GM23338 (cell line): ENCODE data around the gene PCBP2. TPM values are rescaled to one million over a fixed set of nuclear protein-coding genes. Genes with fewer than 3 reads are reported as not detected.

Experiments
- ATAC-seq: fragments of 200-7000 bp; cut with Tn5 transposase; 3 replicates; pipeline ENCODE4 v1.9.1; 2020
- DNase-seq: peaks from one replicate; pipeline ENCODE4 v3.0.0-alpha.2; 2015; ENCODE audit warnings: low spot score
- H2AFZ ChIP-seq: fragments of 200-600 bp; sonication (generic); 2 replicates; pipeline ENCODE4 v1.8.0; 2016; ENCODE audit warnings: antibody characterized with exemption, mild to moderate bottlenecking, moderate library complexity
- H3F3A ChIP-seq: fragments of 200-600 bp; sonication (generic); replicated peaks from 2 replicates; pipeline ENCODE4 v1.8.0; 2017; ENCODE audit warnings: antibody characterized with exemption, mixed run types, low read depth
- H3K27ac ChIP-seq: fragments of 200-600 bp; sonication (generic); 2 replicates; pipeline ENCODE4 v1.6.1; 2016; ENCODE audit warnings: low read depth
- H3K27me3 ChIP-seq: fragments of 200-600 bp; sonication (generic); 2 replicates; pipeline ENCODE4 v1.8.0; 2016; ENCODE audit warnings: mild to moderate bottlenecking, mixed run types, moderate library complexity; ENCODE audit not compliant: insufficient read depth
- H3K36me3 ChIP-seq: fragments of 200-600 bp; sonication (generic); 2 replicates; pipeline ENCODE4 v1.8.0; 2016; ENCODE audit warnings: mild to moderate bottlenecking; ENCODE audit not compliant: insufficient read depth
- H3K4me1 ChIP-seq: fragments of 200-600 bp; sonication (generic); 2 replicates; pipeline ENCODE4 v1.8.0; 2016; ENCODE audit warnings: mild to moderate bottlenecking, moderate library complexity; ENCODE audit not compliant: insufficient read depth
- H3K4me2 ChIP-seq: fragments of 200-600 bp; sonication (generic); 2 replicates; pipeline ENCODE4 v1.7.1; 2017; ENCODE audit warnings: mixed run types
- H3K4me3 ChIP-seq: fragments of 200-600 bp; sonication (generic); 2 replicates; pipeline ENCODE4 v1.6.1; 2016; ENCODE audit warnings: mixed run types
- H3K79me2 ChIP-seq: fragments of 200-600 bp; sonication (generic); replicated peaks from 2 replicates; pipeline ENCODE4 v1.8.0; 2017; ENCODE audit warnings: mild to moderate bottlenecking; ENCODE audit not compliant: insufficient read depth
- H3K9me2 ChIP-seq: fragments of 200-600 bp; sonication (generic); 2 replicates; pipeline ENCODE4 v1.8.0; 2017; ENCODE audit not compliant: insufficient read depth
- H4K20me1 ChIP-seq: fragments of 200-600 bp; sonication (generic); replicated peaks from 2 replicates; pipeline ENCODE4 v1.8.0; 2017; ENCODE audit warnings: mild to moderate bottlenecking; ENCODE audit not compliant: insufficient read depth
- H3K27ac Mint-ChIP-seq: 2 replicates; pipeline ENCODE4 v1.8.0; 2020; ENCODE audit warnings: inconsistent platforms, mild to moderate bottlenecking, moderate library complexity, mixed read lengths
- H3K27me3 Mint-ChIP-seq: 3 replicates; pipeline ENCODE4 v1.8.0; 2022; ENCODE audit warnings: low read depth, mild to moderate bottlenecking, moderate library complexity, mixed read lengths, inconsistent platforms; ENCODE audit not compliant: insufficient read depth, poor library complexity
- H3K36me3 Mint-ChIP-seq: 3 replicates; pipeline ENCODE4 v1.8.0; 2021; ENCODE audit warnings: low read depth, mild to moderate bottlenecking, inconsistent platforms, moderate library complexity, mixed read lengths
- H3K4me1 Mint-ChIP-seq: 3 replicates; pipeline ENCODE4 v1.8.0; 2020; ENCODE audit warnings: mild to moderate bottlenecking, inconsistent platforms, mixed read lengths
- H3K4me3 Mint-ChIP-seq: 3 replicates; pipeline ENCODE4 v1.8.0; 2021; ENCODE audit warnings: moderate library complexity, mild to moderate bottlenecking, inconsistent platforms, mixed read lengths
- H3K9me3 Mint-ChIP-seq: 3 replicates; pipeline ENCODE4 v1.8.0; 2020; ENCODE audit warnings: moderate library complexity, mild to moderate bottlenecking, inconsistent platforms, mixed read lengths
- EZH2 ChIP-seq: fragments of 200-600 bp; sonication (generic); IDR thresholded peaks from one replicate; pipeline ENCODE4 v1.8.0; 2017; ENCODE audit warnings: antibody characterized with exemption, mild to moderate bottlenecking, low read depth; ENCODE audit not compliant: unreplicated experiment
- NANOG ChIP-seq: IDR thresholded peaks from 2 replicates; pipeline ENCODE4 v1.6.1; 2016; ENCODE audit warnings: antibody characterized with exemption, borderline replicate concordance
- POLR2AphosphoS5 ChIP-seq: IDR thresholded peaks from 2 replicates; pipeline ENCODE4 v1.6.1; 2016; ENCODE audit warnings: antibody characterized with exemption, low read depth
- STAT1 ChIP-seq: IDR thresholded peaks from one replicate; pipeline ENCODE4 v1.6.1; 2016; ENCODE audit warnings: antibody characterized with exemption; ENCODE audit not compliant: unreplicated experiment
- ZNF114 ChIP-seq: fragments of 250-450 bp; sonication (Bioruptor Pico); IDR thresholded peaks from 2 replicates; pipeline ENCODE4 v1.5.0; 2020; ENCODE audit warnings: mild to moderate bottlenecking, moderate library complexity
- polyA plus RNA-seq: library from polyadenylated mRNA; unstranded; fragments of >200 nt; fragmentation: Nextera tagmentation; extraction: Ambion mirVana; gene quantifications from 2 replicates; pipeline ENCODE4 v1.2.1, GENCODE V29; 2016
- total RNA-seq: library from RNA; depleted of rRNA; stranded (reverse); fragments of >200 nt; shearing (Covaris generic); gene quantifications from 2 replicates; pipeline ENCODE4 v1.2.3, GENCODE V29; 2014
- TF ChIP-seq, protein P1 (sequence below): fragments of 250-450 bp; sonication (Bioruptor Pico); IDR thresholded peaks from 2 replicates; pipeline ENCODE4 v1.5.0; 2020; ENCODE audit warnings: mild to moderate bottlenecking, moderate library complexity

Gene PCBP2
- total and polyA plus RNA-seq, 2 experiments from 2014 or later = 397 to 676 TPM

- TF ChIP-seq, protein P1, sequence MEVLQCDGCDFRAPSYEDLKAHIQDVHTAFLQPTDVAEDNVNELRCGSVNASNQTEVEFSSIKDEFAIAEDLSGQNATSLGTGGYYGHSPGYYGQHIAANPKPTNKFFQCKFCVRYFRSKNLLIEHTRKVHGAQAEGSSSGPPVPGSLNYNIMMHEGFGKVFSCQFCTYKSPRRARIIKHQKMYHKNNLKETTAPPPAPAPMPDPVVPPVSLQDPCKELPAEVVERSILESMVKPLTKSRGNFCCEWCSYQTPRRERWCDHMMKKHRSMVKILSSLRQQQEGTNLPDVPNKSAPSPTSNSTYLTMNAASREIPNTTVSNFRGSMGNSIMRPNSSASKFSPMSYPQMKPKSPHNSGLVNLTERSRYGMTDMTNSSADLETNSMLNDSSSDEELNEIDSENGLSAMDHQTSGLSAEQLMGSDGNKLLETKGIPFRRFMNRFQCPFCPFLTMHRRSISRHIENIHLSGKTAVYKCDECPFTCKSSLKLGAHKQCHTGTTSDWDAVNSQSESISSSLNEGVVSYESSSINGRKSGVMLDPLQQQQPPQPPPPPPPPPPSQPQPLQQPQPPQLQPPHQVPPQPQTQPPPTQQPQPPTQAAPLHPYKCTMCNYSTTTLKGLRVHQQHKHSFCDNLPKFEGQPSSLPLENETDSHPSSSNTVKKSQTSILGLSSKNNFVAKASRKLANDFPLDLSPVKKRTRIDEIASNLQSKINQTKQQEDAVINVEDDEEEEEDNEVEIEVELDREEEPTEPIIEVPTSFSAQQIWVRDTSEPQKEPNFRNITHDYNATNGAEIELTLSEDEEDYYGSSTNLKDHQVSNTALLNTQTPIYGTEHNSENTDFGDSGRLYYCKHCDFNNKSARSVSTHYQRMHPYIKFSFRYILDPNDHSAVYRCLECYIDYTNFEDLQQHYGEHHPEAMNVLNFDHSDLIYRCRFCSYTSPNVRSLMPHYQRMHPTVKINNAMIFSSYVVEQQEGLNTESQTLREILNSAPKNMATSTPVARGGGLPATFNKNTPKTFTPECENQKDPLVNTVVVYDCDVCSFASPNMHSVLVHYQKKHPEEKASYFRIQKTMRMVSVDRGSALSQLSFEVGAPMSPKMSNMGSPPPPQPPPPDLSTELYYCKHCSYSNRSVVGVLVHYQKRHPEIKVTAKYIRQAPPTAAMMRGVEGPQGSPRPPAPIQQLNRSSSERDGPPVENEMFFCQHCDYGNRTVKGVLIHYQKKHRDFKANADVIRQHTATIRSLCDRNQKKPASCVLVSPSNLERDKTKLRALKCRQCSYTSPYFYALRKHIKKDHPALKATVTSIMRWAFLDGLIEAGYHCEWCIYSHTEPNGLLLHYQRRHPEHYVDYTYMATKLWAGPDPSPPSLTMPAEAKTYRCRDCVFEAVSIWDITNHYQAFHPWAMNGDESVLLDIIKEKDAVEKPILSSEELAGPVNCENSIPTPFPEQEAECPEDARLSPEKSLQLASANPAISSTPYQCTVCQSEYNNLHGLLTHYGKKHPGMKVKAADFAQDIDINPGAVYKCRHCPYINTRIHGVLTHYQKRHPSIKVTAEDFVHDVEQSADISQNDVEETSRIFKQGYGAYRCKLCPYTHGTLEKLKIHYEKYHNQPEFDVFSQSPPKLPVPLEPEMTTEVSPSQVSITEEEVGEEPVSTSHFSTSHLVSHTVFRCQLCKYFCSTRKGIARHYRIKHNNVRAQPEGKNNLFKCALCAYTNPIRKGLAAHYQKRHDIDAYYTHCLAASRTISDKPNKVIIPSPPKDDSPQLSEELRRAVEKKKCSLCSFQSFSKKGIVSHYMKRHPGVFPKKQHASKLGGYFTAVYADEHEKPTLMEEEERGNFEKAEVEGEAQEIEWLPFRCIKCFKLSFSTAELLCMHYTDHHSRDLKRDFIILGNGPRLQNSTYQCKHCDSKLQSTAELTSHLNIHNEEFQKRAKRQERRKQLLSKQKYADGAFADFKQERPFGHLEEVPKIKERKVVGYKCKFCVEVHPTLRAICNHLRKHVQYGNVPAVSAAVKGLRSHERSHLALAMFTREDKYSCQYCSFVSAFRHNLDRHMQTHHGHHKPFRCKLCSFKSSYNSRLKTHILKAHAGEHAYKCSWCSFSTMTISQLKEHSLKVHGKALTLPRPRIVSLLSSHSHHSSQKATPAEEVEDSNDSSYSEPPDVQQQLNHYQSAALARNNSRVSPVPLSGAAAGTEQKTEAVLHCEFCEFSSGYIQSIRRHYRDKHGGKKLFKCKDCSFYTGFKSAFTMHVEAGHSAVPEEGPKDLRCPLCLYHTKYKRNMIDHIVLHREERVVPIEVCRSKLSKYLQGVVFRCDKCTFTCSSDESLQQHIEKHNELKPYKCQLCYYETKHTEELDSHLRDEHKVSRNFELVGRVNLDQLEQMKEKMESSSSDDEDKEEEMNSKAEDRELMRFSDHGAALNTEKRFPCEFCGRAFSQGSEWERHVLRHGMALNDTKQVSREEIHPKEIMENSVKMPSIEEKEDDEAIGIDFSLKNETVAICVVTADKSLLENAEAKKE (CRISPR knock-in tag) = no peak
- TF ChIP-seq NANOG = no peak
- no peak for TF ChIP-seq STAT1
- no peak for TF ChIP-seq ZNF114 (CRISPR knock-in tag)
- TF ChIP-seq EZH2 = no peak
These were observed 16.0 kb downstream of the PCBP2 start (continued) for GRCh38 chr12:53467880-53468279.

DNA sequence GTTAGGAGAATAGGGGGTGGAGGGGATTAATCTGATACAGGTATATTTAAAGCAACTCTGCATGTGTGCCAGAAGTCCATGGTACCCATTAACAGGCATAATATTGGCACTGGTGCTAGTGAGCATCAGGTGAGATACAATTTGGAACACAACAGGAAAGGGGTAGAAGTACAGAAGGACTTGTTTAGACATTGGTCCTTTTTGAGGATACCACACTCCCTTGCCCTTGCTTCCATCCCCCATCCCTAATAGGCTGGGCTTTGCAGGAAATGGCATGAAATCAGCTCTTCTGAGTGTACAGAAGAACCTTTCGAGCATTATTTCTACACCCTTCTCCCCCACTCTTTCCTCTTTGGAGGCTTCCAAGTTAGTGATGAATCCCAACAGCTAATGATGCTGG, 16.4 kb downstream of the PCBP2 start:
- Histone ChIP-seq H3K4me2 (no peak overlapping the region), H3K4me1 (peaks cover 12% of the 10 kb centered on the region), H4K20me1 (peaks cover 74% of the 10 kb centered on the region), H2AFZ (no peak overlapping the region), H3K4me3 (no peak overlapping the region), H3K36me3 (peaks cover 92% of the 10 kb centered on the region), H3K27ac (peak overlapping the region; percentile 33; the same call in 1 of the 2 replicates), H3K27me3 (no peaks in the 10 kb centered on the region), H3K9me2 (no peaks in the 10 kb centered on the region), H3F3A (peaks cover 53% of the 10 kb centered on the region), H3K79me2 (peaks cover 77% of the 10 kb centered on the region)
- Mint-ChIP-seq H3K27me3 (no peaks in the 10 kb centered on the region), H3K4me1 (peaks cover 28% of the 10 kb centered on the region), H3K36me3 (peaks cover 100% of the 10 kb centered on the region), H3K27ac (no peak overlapping the region), H3K4me3 (no peak overlapping the region), H3K9me3 (no peaks in the 10 kb centered on the region)
- DNase-seq = no peak
- ATAC-seq = no peak
- TF ChIP-seq POLR2AphosphoS5 = no peak
- TF ChIP-seq, protein P1 (CRISPR knock-in tag) = no peak
